Testis (tissue), 3 donors: ENCODE measurements around the gene CDK2AP2. TPM values are rescaled to one million over a fixed set of nuclear protein-coding genes. Genes with fewer than 3 reads are reported as not detected.

Experiments used
- DNase-seq: peaks from one replicate; pipeline ENCODE4 v3.0.0-alpha.2; 2019
- H3K27ac ChIP-seq, 2 donors: fragments of 200-600 bp; sonication (generic); one replicate each; pipeline ENCODE4 v1.5.1; 2019
- H3K27me3 ChIP-seq: fragments of 200-600 bp; sonication (generic); one replicate; pipeline ENCODE4 v1.5.1; 2019
- H3K36me3 ChIP-seq: fragments of 200-600 bp; sonication (generic); one replicate; pipeline ENCODE4 v1.5.1; 2017; ENCODE audit warnings: low read depth; ENCODE audit errors: missing control alignments
- H3K4me1 ChIP-seq: fragments of 200-600 bp; sonication (generic); one replicate; pipeline ENCODE4 v1.5.1; 2019
- H3K4me3 ChIP-seq, 2 donors: fragments of 200-600 bp; sonication (generic); one replicate each; pipeline ENCODE4 v1.5.1; 2017 to 2019
- H3K9me3 ChIP-seq: fragments of 200-600 bp; sonication (generic); one replicate; pipeline ENCODE4 v1.5.1; 2017
- CTCF ChIP-seq, 3 experiments: fragments of 450-650 bp in 2 of 3; fragments of 200-600 bp in 1 of 3; sonication (generic) in 1 of 3; IDR thresholded peaks; one replicate each; pipeline ENCODE4 v1.5.1; 2016 to 2019; ENCODE audit warnings: antibody characterized with exemption in 3 of 3, mild to moderate bottlenecking in 2 of 3, moderate library complexity in 1 of 3
- POLR2A ChIP-seq: fragments of 450-650 bp; IDR thresholded peaks from one replicate; pipeline ENCODE4 v1.6.1; 2017; ENCODE audit warnings: antibody characterized with exemption, mild to moderate bottlenecking, moderate library complexity
- WGBS, 2 donors: methylation state at CpG; one replicate each; pipeline ENCODE4 v1.1.5; 2018; 5-methylcytosine and 5-hydroxymethylcytosine counted together
- intact Hi-C: fragments of 100-400 bp; cut with DNase I; formaldehyde crosslinking; loops from one replicate; pipeline ENCODE4 v1.15.1; 2023; ENCODE audit warnings: low total_unique reads
- polyA plus RNA-seq: library from polyadenylated mRNA; stranded (reverse); fragments of 350-450 nt; fragmentation: Illumina TruSeq; extraction: RNeasy Lipid Tissue Mini Kit (QIAGEN cat#74804); gene quantifications from one replicate; pipeline ENCODE4 v1.2.3, GENCODE V29; 2014; ENCODE audit warnings: low read depth, low replicate concordance; ENCODE audit not compliant: insufficient read depth
- total RNA-seq, 2 donors: library from RNA; depleted of rRNA; stranded (reverse); fragments of >200 nt; gene quantifications; one replicate each; pipeline ENCODE4 v1.2.3, GENCODE V29; 2016

Gene CDK2AP2
- total and polyA plus RNA-seq, 3 donors from 2014 or later = 20.9 to 38.0 (median 26.4) TPM

GRCh38 chr11:67493548-67494370 is 14.2 kb downstream of the CDK2AP2 start:
- DNase-seq = no peak
- TF ChIP-seq CTCF (IDR thresholded peaks at IDR 0.05) = no peak
- TF ChIP-seq POLR2A = no peak
- no peaks in the 10 kb centered on the region for H3K36me3 ChIP-seq
- H3K9me3 ChIP-seq = no peaks in the 10 kb centered on the region
- H3K4me1 ChIP-seq = no peaks in the 10 kb centered on the region
- no peak overlapping the region for H3K27ac ChIP-seq
- WGBS, 2 donors = 70 to 75% methylated on average over 29 to 65 of the region's 65 CpGs
- intact Hi-C loops = no loop called here
- H3K4me3 ChIP-seq = peak overlapping the region in 1 of 2 donors; percentile 7
- no peaks in the 10 kb centered on the region for H3K27me3 ChIP-seq

GRCh38 chr11:67492801-67493547 is 15.0 kb downstream of the CDK2AP2 start:
- Histone ChIP-seq H3K9me3 (no peaks in the 10 kb centered on the region), H3K4me1 (no peaks in the 10 kb centered on the region), H3K4me3 (peak overlapping the region in 1 of 2 donors; percentile 7), H3K36me3 (no peaks in the 10 kb centered on the region), H3K27ac (no peak overlapping the region), H3K27me3 (no peaks in the 10 kb centered on the region)
- peak; percentile 29 for DNase-seq
- WGBS, 2 donors = 69 to 79% methylated on average over 6 to 46 of the region's 46 CpGs
- intact Hi-C loops = no loop called here
- no peak for TF ChIP-seq POLR2A
- TF ChIP-seq CTCF (IDR thresholded peaks at IDR 0.05) = no peak

GRCh38 chr11:67492069-67492727 is 15.8 kb downstream of the CDK2AP2 start:
- Histone ChIP-seq H3K4me1 (no peaks in the 10 kb centered on the region), H3K4me3 (no peak overlapping the region), H3K27ac (no peak overlapping the region), H3K27me3 (no peaks in the 10 kb centered on the region), H3K9me3 (no peaks in the 10 kb centered on the region), H3K36me3 (no peaks in the 10 kb centered on the region)
- TF ChIP-seq POLR2A (no peak), CTCF (IDR thresholded peaks at IDR 0.05) (no peak)
- intact Hi-C loops = no loop called here
- 88 to 89% methylated on average over 5 to 19 of the region's 19 CpGs for WGBS, 2 donors
- no peak for DNase-seq

GRCh38 chr11:67491276-67492068 is 16.5 kb downstream of the CDK2AP2 start:
- Histone ChIP-seq H3K27me3 (no peaks in the 10 kb centered on the region), H3K27ac (no peak overlapping the region), H3K36me3 (no peaks in the 10 kb centered on the region), H3K4me1 (no peaks in the 10 kb centered on the region), H3K9me3 (no peaks in the 10 kb centered on the region), H3K4me3 (no peak overlapping the region)
- TF ChIP-seq POLR2A = no peak
- no peak for TF ChIP-seq CTCF (IDR thresholded peaks at IDR 0.05)
- no peak for DNase-seq
- intact Hi-C loops = no loop called here
- WGBS, 2 donors = 86 to 93% methylated on average over 8 to 22 of the region's 24 CpGs
